ENCODE data around the gene AADACL3.

DNA sequence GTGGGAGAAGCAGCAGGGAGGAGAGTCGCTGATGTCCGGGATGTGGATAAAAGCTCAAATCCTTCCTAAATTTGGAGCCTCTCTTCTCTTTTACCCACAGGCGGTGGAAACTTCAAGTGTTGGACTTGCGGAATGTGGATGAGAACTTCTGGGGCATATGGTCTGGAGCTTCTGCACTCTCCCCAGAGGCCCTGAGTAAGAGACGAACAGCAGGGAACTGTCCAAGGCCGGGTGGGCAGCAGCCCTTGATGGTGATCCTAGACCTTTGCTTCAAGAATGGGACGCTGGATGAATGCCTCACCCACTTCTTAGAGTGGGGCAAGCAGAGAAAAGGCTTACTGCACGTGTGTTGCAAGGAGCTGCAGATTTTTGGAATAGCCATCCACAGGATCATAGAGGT, 59.5 kb downstream of the AADACL3 start:
- no peak for TF ChIP-seq FOXM1 (IDR thresholded peaks at IDR 0.05; ENCODE audit: borderline replicate concordance)
- no peak for TF ChIP-seq CTBP1 (IDR thresholded peaks at IDR 0.05; ENCODE audit: borderline replicate concordance)
- TF ChIP-seq SP1 (IDR thresholded peaks at IDR 0.05) = no peak
- no peak for TF ChIP-seq ARNT (IDR thresholded peaks at IDR 0.05)
- TF ChIP-seq LEF1 (IDR thresholded peaks at IDR 0.05; ENCODE audit: borderline replicate concordance) = no peak
- TF ChIP-seq FOXK2 (IDR thresholded peaks at IDR 0.05) = no peak
- TF ChIP-seq TARDBP (IDR thresholded peaks at IDR 0.05) = no peak
- no peak for TF ChIP-seq HDGF (IDR thresholded peaks at IDR 0.05; ENCODE audit: borderline replicate concordance)
- no peak for TF ChIP-seq ELF4 (IDR thresholded peaks at IDR 0.05)
- TF ChIP-seq L3MBTL2 (conservative IDR thresholded peaks at IDR 0.05) = no peak
- TF ChIP-seq NFRKB (IDR thresholded peaks at IDR 0.05) = no peak
- TF ChIP-seq, protein P1, sequence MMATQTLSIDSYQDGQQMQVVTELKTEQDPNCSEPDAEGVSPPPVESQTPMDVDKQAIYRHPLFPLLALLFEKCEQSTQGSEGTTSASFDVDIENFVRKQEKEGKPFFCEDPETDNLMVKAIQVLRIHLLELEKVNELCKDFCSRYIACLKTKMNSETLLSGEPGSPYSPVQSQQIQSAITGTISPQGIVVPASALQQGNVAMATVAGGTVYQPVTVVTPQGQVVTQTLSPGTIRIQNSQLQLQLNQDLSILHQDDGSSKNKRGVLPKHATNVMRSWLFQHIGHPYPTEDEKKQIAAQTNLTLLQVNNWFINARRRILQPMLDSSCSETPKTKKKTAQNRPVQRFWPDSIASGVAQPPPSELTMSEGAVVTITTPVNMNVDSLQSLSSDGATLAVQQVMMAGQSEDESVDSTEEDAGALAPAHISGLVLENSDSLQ (IDR thresholded peaks at IDR 0.05) = no peak
- TF ChIP-seq FOXA1 (IDR thresholded peaks at IDR 0.05) = no peak
- TF ChIP-seq BHLHE40 (IDR thresholded peaks at IDR 0.05; ENCODE audit: borderline replicate concordance) = no peak
